ENCODE data around the gene INO80B.
"Not testable (repeated sequence)": the region's sequence is repeated elsewhere in the genome, so short reads cannot be mapped to it uniquely, and the experiment has no call there.

INO80B gene

DNA sequence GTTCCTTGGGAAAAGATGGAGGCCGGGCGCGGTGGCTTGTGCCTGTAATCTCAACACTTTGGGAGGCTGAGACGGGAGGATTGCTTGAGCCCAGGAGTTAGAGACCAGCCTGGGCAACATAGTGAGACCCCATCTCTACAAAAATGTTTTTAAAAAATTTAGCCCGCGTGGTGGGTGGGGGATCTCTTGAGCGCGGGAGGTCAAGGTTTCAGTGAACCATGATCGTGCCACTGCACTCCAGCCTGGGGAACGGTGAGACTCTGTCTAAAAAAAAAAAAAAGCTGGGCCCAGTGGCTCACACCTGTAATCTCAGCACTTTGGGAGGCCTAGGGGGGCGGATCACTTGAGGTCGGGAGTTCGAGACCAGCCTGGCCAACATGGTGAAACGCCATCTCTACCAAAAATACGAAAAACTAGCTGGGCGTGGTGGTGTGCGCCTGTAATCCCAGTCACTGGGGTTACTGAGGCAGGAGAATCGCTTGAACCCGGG lies 28.8 kb downstream of the INO80B start:
- not testable (repeated sequence) for H2BK12ac ChIP-seq (ENCODE audit: low read length); H3K27me3 ChIP-seq (ENCODE audit: insufficient read depth, low read length); H3K79me2 ChIP-seq (ENCODE audit: control insufficient read depth, insufficient read depth, low read length, poor library complexity); DNase-seq; H4K91ac ChIP-seq (ENCODE audit: low read depth, low read length); H3K9me3 ChIP-seq (ENCODE audit: insufficient read depth, low read depth, low read length); H3K14ac ChIP-seq (ENCODE audit: low read length); H3K4ac ChIP-seq (ENCODE audit: low read depth, low read length); H2BK5ac ChIP-seq (ENCODE audit: low read depth, low read length, poor library complexity); H3K9ac ChIP-seq (ENCODE audit: low read length); H2BK120ac ChIP-seq (ENCODE audit: insufficient read depth, low read length, poor library complexity); H3K18ac ChIP-seq (ENCODE audit: low read length); H4K12ac ChIP-seq (ENCODE audit: low read depth, low read length); H3K27ac ChIP-seq (ENCODE audit: low read depth, low read length); H2AK5ac ChIP-seq (ENCODE audit: low read length); H3K23ac ChIP-seq (ENCODE audit: low read length); H2AFZ ChIP-seq (ENCODE audit: insufficient read depth, low read length, poor library complexity)
- Histone ChIP-seq H3K4me2 (ENCODE audit: low read length) (peak overlapping the region; percentile 66), H4K8ac (ENCODE audit: low read depth, low read length) (peak overlapping the region; percentile 73), H3K4me1 (ENCODE audit: control insufficient read depth in 1 of 2, insufficient read depth in 2 of 2, low read length in 2 of 2) (peaks cover 9 to 15% of the 10 kb centered on the region in 2 experiments), H3K79me1 (ENCODE audit: low read length) (peaks cover 11% of the 10 kb centered on the region), H3K36me3 (ENCODE audit: control insufficient read depth in 1 of 2, insufficient read depth in 2 of 2, low read length in 2 of 2) (peaks cover 7 to 11% of the 10 kb centered on the region in 2 experiments), H3K4me3 (ENCODE audit: low read depth, low read length) (peak overlapping the region; percentile 56)
- no CpG with 5 or more reads among the region's 19 CpGs for WGBS (ENCODE audit: extremely low coverage, insufficient coverage, insufficient read length)

GRCh38 chr2:74486141-74486540 lies 31.3 kb downstream of the INO80B start:
- Histone ChIP-seq H3K27ac (ENCODE audit: low read depth, low read length) (no peak overlapping the region), H4K91ac (ENCODE audit: low read depth, low read length) (no peak overlapping the region), H3K23ac (ENCODE audit: low read length) (no peak overlapping the region), H3K79me1 (ENCODE audit: low read length) (peaks cover 11% of the 10 kb centered on the region), H2BK5ac (ENCODE audit: low read depth, low read length, poor library complexity) (no peak overlapping the region), H3K79me2 (ENCODE audit: control insufficient read depth, insufficient read depth, low read length, poor library complexity) (peaks cover 9% of the 10 kb centered on the region), H2AFZ (ENCODE audit: insufficient read depth, low read length, poor library complexity) (no peak overlapping the region), H3K4ac (ENCODE audit: low read depth, low read length) (no peak overlapping the region), H3K14ac (ENCODE audit: low read length) (no peak overlapping the region), H3K9me3 (ENCODE audit: insufficient read depth, low read depth, low read length) (no peaks in the 10 kb centered on the region), H3K4me3 (ENCODE audit: low read depth, low read length) (no peak overlapping the region), H2AK5ac (ENCODE audit: low read length) (no peak overlapping the region), H3K4me1 (ENCODE audit: control insufficient read depth in 1 of 2, insufficient read depth in 2 of 2, low read length in 2 of 2) (peaks cover 8 to 14% of the 10 kb centered on the region in 2 experiments), H2BK12ac (ENCODE audit: low read length) (no peak overlapping the region), H2BK120ac (ENCODE audit: insufficient read depth, low read length, poor library complexity) (no peak overlapping the region), H3K4me2 (ENCODE audit: low read length) (no peak overlapping the region), H3K18ac (ENCODE audit: low read length) (no peak overlapping the region), H3K36me3 (ENCODE audit: control insufficient read depth in 1 of 2, insufficient read depth in 2 of 2, low read length in 2 of 2) (peaks cover 12 to 18% of the 10 kb centered on the region in 2 experiments), H4K12ac (ENCODE audit: low read depth, low read length) (no peak overlapping the region), H3K9ac (ENCODE audit: low read length) (no peak overlapping the region), H3K27me3 (ENCODE audit: insufficient read depth, low read length) (no peaks in the 10 kb centered on the region), H4K8ac (ENCODE audit: low read depth, low read length) (no peak overlapping the region)
- no peak for DNase-seq
- WGBS (ENCODE audit: extremely low coverage, insufficient coverage, insufficient read length) = no CpG with 5 or more reads among the region's 2 CpGs

DNA sequence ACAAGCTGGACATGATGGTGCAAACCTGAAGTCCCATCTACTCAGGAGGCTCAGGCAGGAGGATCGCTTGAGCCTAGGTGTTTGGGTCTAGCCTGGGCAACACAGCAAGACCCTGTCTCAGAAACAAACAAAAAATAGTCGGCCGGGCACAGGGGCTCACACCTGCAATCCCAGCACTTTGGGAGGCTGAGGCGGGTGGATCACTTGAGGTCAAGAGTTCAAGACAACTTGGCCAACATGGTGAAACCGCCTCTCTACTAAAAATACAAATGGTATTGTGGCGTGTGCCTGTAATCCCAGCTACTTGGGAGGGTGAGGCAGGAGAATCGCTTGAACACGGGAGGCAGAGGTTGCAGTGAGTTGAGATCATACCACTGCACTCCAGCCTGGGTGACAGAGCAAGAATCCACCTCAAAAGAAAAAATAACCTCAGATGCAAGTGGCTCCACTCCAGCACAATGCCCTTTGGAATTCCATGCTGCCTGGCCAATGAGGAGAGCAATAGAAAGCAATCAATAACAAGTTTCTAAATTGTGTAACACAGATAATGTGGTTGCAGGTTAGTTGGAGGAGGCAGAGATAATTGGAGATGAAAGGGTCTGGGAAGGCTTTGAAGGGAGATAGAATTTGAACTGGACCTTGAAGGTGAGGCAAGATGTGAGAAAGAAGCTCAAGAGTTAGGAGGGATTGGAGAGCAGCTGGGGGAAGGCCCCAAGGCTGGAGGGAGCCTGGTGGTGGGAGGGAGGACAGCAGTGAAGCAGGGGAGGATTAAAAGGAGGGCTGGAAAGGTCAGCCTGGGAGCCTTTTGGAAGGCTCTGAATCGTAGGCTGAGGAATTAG lies 34.0 kb downstream of the INO80B start:
- no peak overlapping the region for H2BK12ac ChIP-seq (ENCODE audit: low read length)
- no peak overlapping the region for H4K8ac ChIP-seq (ENCODE audit: low read depth, low read length)
- no peak overlapping the region for H3K14ac ChIP-seq (ENCODE audit: low read length)
- no peak overlapping the region for H2AK5ac ChIP-seq (ENCODE audit: low read length)
- no peak overlapping the region for H3K4me3 ChIP-seq (ENCODE audit: low read depth, low read length)
- no peak overlapping the region for H2AFZ ChIP-seq (ENCODE audit: insufficient read depth, low read length, poor library complexity)
- H3K18ac ChIP-seq (ENCODE audit: low read length) = no peak overlapping the region
- H3K9ac ChIP-seq (ENCODE audit: low read length) = no peak overlapping the region
- H3K4ac ChIP-seq (ENCODE audit: low read depth, low read length) = no peak overlapping the region
- no peak overlapping the region for H2BK120ac ChIP-seq (ENCODE audit: insufficient read depth, low read length, poor library complexity)
- no peaks in the 10 kb centered on the region for H3K27me3 ChIP-seq (ENCODE audit: insufficient read depth, low read length)
- H3K9me3 ChIP-seq (ENCODE audit: insufficient read depth, low read depth, low read length) = peaks cover 2% of the 10 kb centered on the region
- no peak for DNase-seq
- no peak overlapping the region for H2BK5ac ChIP-seq (ENCODE audit: low read depth, low read length, poor library complexity)
- no peak overlapping the region for H4K91ac ChIP-seq (ENCODE audit: low read depth, low read length)
- peaks cover 30 to 44% of the 10 kb centered on the region in 2 experiments for H3K36me3 ChIP-seq (ENCODE audit: control insufficient read depth in 1 of 2, insufficient read depth in 2 of 2, low read length in 2 of 2)
- H3K23ac ChIP-seq (ENCODE audit: low read length) = no peak overlapping the region
- no peaks in the 10 kb centered on the region for H3K79me1 ChIP-seq (ENCODE audit: low read length)
- H3K4me2 ChIP-seq (ENCODE audit: low read length) = no peak overlapping the region
- no peak overlapping the region for H4K12ac ChIP-seq (ENCODE audit: low read depth, low read length)
- H3K79me2 ChIP-seq (ENCODE audit: control insufficient read depth, insufficient read depth, low read length, poor library complexity) = no peaks in the 10 kb centered on the region
- H3K4me1 ChIP-seq (ENCODE audit: control insufficient read depth in 1 of 2, insufficient read depth in 2 of 2, low read length in 2 of 2) = peaks cover 0 to 5% of the 10 kb centered on the region in 2 experiments
- no CpG with 5 or more reads among the region's 9 CpGs for WGBS (ENCODE audit: extremely low coverage, insufficient coverage, insufficient read length)
- no peak overlapping the region for H3K27ac ChIP-seq (ENCODE audit: low read depth, low read length)

DNA sequence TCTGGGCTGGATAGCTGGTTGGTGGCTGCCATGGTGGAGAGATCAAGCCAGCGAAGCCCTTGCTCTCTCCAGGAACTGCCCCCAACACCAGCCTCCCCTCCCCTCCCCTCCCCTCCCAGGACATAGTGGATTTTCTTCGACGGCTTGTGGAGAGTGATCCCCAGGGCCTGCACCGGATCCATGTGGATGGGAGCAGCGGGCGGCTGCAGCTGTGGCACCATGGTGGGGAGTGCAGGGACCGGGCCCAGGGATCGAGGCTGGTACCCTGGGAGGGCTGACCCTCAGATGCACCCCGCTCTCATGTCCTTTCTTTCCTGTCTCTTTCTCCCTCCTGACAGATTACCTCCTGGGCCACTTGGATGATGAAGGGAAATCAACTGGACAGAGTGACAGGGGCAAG lies 35.0 kb downstream of the INO80B start:
- Histone ChIP-seq H2AK5ac (ENCODE audit: low read length) (no peak overlapping the region), H3K14ac (ENCODE audit: low read length) (no peak overlapping the region), H4K91ac (ENCODE audit: low read depth, low read length) (no peak overlapping the region), H3K4me1 (ENCODE audit: control insufficient read depth in 1 of 2, insufficient read depth in 2 of 2, low read length in 2 of 2) (peaks cover 0 to 5% of the 10 kb centered on the region in 2 experiments), H3K4me2 (ENCODE audit: low read length) (no peak overlapping the region), H3K4me3 (ENCODE audit: low read depth, low read length) (no peak overlapping the region), H3K36me3 (ENCODE audit: control insufficient read depth in 1 of 2, insufficient read depth in 2 of 2, low read length in 2 of 2) (peaks cover 30 to 44% of the 10 kb centered on the region in 2 experiments), H3K4ac (ENCODE audit: low read depth, low read length) (no peak overlapping the region), H2BK120ac (ENCODE audit: insufficient read depth, low read length, poor library complexity) (no peak overlapping the region), H3K27me3 (ENCODE audit: insufficient read depth, low read length) (no peaks in the 10 kb centered on the region), H4K12ac (ENCODE audit: low read depth, low read length) (no peak overlapping the region), H3K23ac (ENCODE audit: low read length) (no peak overlapping the region), H2AFZ (ENCODE audit: insufficient read depth, low read length, poor library complexity) (no peak overlapping the region), H2BK12ac (ENCODE audit: low read length) (no peak overlapping the region), H2BK5ac (ENCODE audit: low read depth, low read length, poor library complexity) (no peak overlapping the region), H3K79me2 (ENCODE audit: control insufficient read depth, insufficient read depth, low read length, poor library complexity) (no peaks in the 10 kb centered on the region), H3K9ac (ENCODE audit: low read length) (no peak overlapping the region), H3K9me3 (ENCODE audit: insufficient read depth, low read depth, low read length) (peaks cover 2% of the 10 kb centered on the region), H3K79me1 (ENCODE audit: low read length) (no peaks in the 10 kb centered on the region), H4K8ac (ENCODE audit: low read depth, low read length) (no peak overlapping the region), H3K18ac (ENCODE audit: low read length) (no peak overlapping the region), H3K27ac (ENCODE audit: low read depth, low read length) (no peak overlapping the region)
- DNase-seq = no peak
- WGBS (ENCODE audit: extremely low coverage, insufficient coverage, insufficient read length) = no CpG with 5 or more reads among the region's 9 CpGs
